Measurements from ENCODE around the gene EEFSEC. TPM values are rescaled to one million over a fixed set of nuclear protein-coding genes. Genes with fewer than 3 reads are reported as not detected.

EEFSEC gene
- total RNA-seq, 1 donor from 2014 or later: 7.1 TPM

GRCh38 chr3:128127236-128127635, 26.0 kb upstream of the EEFSEC start:
- peaks cover 9% of the 10 kb centered on the region for H3K4me1 Mint-ChIP-seq (ENCODE audit: unreplicated experiment)
- TF ChIP-seq, protein P1, sequence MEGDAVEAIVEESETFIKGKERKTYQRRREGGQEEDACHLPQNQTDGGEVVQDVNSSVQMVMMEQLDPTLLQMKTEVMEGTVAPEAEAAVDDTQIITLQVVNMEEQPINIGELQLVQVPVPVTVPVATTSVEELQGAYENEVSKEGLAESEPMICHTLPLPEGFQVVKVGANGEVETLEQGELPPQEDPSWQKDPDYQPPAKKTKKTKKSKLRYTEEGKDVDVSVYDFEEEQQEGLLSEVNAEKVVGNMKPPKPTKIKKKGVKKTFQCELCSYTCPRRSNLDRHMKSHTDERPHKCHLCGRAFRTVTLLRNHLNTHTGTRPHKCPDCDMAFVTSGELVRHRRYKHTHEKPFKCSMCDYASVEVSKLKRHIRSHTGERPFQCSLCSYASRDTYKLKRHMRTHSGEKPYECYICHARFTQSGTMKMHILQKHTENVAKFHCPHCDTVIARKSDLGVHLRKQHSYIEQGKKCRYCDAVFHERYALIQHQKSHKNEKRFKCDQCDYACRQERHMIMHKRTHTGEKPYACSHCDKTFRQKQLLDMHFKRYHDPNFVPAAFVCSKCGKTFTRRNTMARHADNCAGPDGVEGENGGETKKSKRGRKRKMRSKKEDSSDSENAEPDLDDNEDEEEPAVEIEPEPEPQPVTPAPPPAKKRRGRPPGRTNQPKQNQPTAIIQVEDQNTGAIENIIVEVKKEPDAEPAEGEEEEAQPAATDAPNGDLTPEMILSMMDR (IDR thresholded peaks at IDR 0.05; ENCODE audit: unreplicated experiment): no peak
- H3K27ac Mint-ChIP-seq (ENCODE audit: unreplicated experiment): peak overlapping the region; percentile 43

DNA sequence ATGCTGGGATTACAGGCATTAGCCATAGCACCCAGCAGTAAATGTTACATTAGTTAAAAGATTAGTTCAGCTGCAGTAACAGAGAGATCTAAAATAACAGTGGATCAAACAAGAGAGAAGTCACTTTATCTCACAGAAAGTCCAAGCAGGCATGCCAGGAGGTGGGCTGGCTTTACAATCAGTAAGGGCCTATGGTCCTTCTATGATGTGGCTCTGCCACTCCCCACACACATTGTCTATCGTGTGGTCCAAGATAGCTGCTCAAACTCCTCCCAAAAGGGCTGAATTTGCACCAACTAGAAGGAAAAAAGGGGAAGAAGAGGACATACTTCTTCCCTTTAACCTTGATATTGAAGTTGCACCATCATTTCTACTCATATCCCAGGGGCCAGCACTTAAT, 25.0 kb upstream of the EEFSEC start:
- DNase-seq (ENCODE audit: low spot score): no peak
- no peaks in the 10 kb centered on the region for H3K9me3 Mint-ChIP-seq (ENCODE audit: unreplicated experiment)
- no peaks in the 10 kb centered on the region for H3K27me3 Mint-ChIP-seq (ENCODE audit: unreplicated experiment)
- peaks cover 3% of the 10 kb centered on the region for H3K36me3 Mint-ChIP-seq (ENCODE audit: low read depth, unreplicated experiment)
- H3K4me1 Mint-ChIP-seq (ENCODE audit: unreplicated experiment): peaks cover 3% of the 10 kb centered on the region
- TF ChIP-seq, protein P1 (IDR thresholded peaks at IDR 0.05; ENCODE audit: unreplicated experiment): no peak
- H3K4me3 Mint-ChIP-seq (ENCODE audit: unreplicated experiment): no peak overlapping the region
- no peak overlapping the region for H3K27ac Mint-ChIP-seq (ENCODE audit: unreplicated experiment)

More at GRCh38 chr3:128127236-128127635, 26.0 kb upstream of the EEFSEC start:
- Mint-ChIP-seq H3K36me3 (ENCODE audit: low read depth, unreplicated experiment) (peaks cover 3% of the 10 kb centered on the region), H3K27me3 (ENCODE audit: unreplicated experiment) (no peaks in the 10 kb centered on the region), H3K4me3 (ENCODE audit: unreplicated experiment) (no peak overlapping the region), H3K9me3 (ENCODE audit: unreplicated experiment) (no peaks in the 10 kb centered on the region)
- DNase-seq (ENCODE audit: low spot score): no peak

- H3K27ac Mint-ChIP-seq (ENCODE audit: unreplicated experiment): no peak overlapping the region
- no peak overlapping the region for H3K4me3 Mint-ChIP-seq (ENCODE audit: unreplicated experiment)
- no peaks in the 10 kb centered on the region for H3K9me3 Mint-ChIP-seq (ENCODE audit: unreplicated experiment)
- H3K36me3 Mint-ChIP-seq (ENCODE audit: low read depth, unreplicated experiment): peaks cover 3% of the 10 kb centered on the region
- H3K4me1 Mint-ChIP-seq (ENCODE audit: unreplicated experiment): peaks cover 3% of the 10 kb centered on the region
- TF ChIP-seq, protein P1 (IDR thresholded peaks at IDR 0.05; ENCODE audit: unreplicated experiment): no peak
- H3K27me3 Mint-ChIP-seq (ENCODE audit: unreplicated experiment): no peaks in the 10 kb centered on the region
- no peak for DNase-seq (ENCODE audit: low spot score)
These were observed 21.2 kb upstream of the EEFSEC start for GRCh38 chr3:128131897-128132646.

GRCh38 chr3:128133273-128133883, 19.9 kb upstream of the EEFSEC start:
- H3K4me1 Mint-ChIP-seq (ENCODE audit: unreplicated experiment): peaks cover 3% of the 10 kb centered on the region
- no peaks in the 10 kb centered on the region for H3K27me3 Mint-ChIP-seq (ENCODE audit: unreplicated experiment)
- H3K4me3 Mint-ChIP-seq (ENCODE audit: unreplicated experiment): no peak overlapping the region
- peak; percentile 54 for DNase-seq (ENCODE audit: low spot score)
- no peak overlapping the region for H3K27ac Mint-ChIP-seq (ENCODE audit: unreplicated experiment)
- TF ChIP-seq, protein P1 (IDR thresholded peaks at IDR 0.05; ENCODE audit: unreplicated experiment): peak; percentile 17
- H3K9me3 Mint-ChIP-seq (ENCODE audit: unreplicated experiment): no peaks in the 10 kb centered on the region
- peaks cover 3% of the 10 kb centered on the region for H3K36me3 Mint-ChIP-seq (ENCODE audit: low read depth, unreplicated experiment)

DNA sequence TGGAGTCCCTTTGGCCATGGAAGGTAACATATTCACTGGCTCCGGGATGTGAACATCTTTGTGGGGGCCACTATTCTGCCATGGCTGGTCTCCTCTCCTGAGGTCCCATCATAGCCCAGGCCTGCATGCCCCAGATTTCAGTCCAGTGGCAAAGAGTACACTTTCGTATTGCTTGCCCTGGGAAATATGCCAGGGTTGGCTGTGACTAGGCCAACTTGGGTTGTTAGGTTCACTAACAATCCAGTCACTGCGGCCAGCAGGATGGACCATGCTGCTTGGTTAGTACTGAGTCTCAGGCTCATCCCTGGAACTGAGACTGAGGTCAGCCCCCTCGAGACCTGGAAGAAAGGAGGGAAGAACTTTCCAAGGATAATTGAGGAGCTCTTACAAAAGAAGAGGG, 9.8 kb upstream of the EEFSEC start:
- H3K27ac Mint-ChIP-seq (ENCODE audit: unreplicated experiment): no peak overlapping the region
- no peak overlapping the region for H3K4me3 Mint-ChIP-seq (ENCODE audit: unreplicated experiment)
- TF ChIP-seq, protein P1 (IDR thresholded peaks at IDR 0.05; ENCODE audit: unreplicated experiment): no peak
- no peaks in the 10 kb centered on the region for H3K36me3 Mint-ChIP-seq (ENCODE audit: low read depth, unreplicated experiment)
- peaks cover 2% of the 10 kb centered on the region for H3K27me3 Mint-ChIP-seq (ENCODE audit: unreplicated experiment)
- H3K4me1 Mint-ChIP-seq (ENCODE audit: unreplicated experiment): no peaks in the 10 kb centered on the region
- H3K9me3 Mint-ChIP-seq (ENCODE audit: unreplicated experiment): no peaks in the 10 kb centered on the region
- no peak for DNase-seq (ENCODE audit: low spot score)
